ENCODE data around the gene CALD1.

The CALD1 gene

GRCh38 chr7:134823400-134823799 lies 44.0 kb downstream of the CALD1 start:
- H2BK12ac ChIP-seq (ENCODE audit: low read length): no peak overlapping the region
- H3K79me1 ChIP-seq (ENCODE audit: low read depth, low read length): no peaks in the 10 kb centered on the region
- no peaks in the 10 kb centered on the region for H3K36me3 ChIP-seq (replicated peaks in 1 of 2; ENCODE audit: control insufficient read depth in 2 of 2, insufficient read depth in 2 of 2, low read length in 2 of 2)
- H4K91ac ChIP-seq (ENCODE audit: low read depth, low read length, poor library complexity): no peak overlapping the region
- no peak overlapping the region for H2BK120ac ChIP-seq (ENCODE audit: low read depth, low read length)
- WGBS, 2 donors (ENCODE audit: extremely low coverage in 2 of 2, insufficient read length in 2 of 2, insufficient replicate concordance in 1 of 2): no CpG with 5 or more reads among the region's 1 CpG
- H2AFZ ChIP-seq (ENCODE audit: low read length): no peak overlapping the region
- no peaks in the 10 kb centered on the region for H3K27me3 ChIP-seq (ENCODE audit: control insufficient read depth in 3 of 3, insufficient read depth in 3 of 3, low read depth in 1 of 3, low read length in 3 of 3)
- no peak for DNase-seq (ENCODE audit: low spot score)
- no peak overlapping the region for H4K8ac ChIP-seq (ENCODE audit: low read depth, low read length)
- H3K4me3 ChIP-seq (ENCODE audit: low read length in 2 of 2): no peak overlapping the region
- no peaks in the 10 kb centered on the region for H3K4me1 ChIP-seq (ENCODE audit: control insufficient read depth in 2 of 2, insufficient read depth in 1 of 2, low read depth in 1 of 2, low read length in 2 of 2)
- no peak overlapping the region for H3K9ac ChIP-seq (ENCODE audit: low read depth, low read length, poor library complexity)
- H3K4ac ChIP-seq (ENCODE audit: low read length): no peak overlapping the region
- H2AK5ac ChIP-seq (ENCODE audit: low read depth, low read length): no peak overlapping the region
- no peak overlapping the region for H3K27ac ChIP-seq (replicated peaks; ENCODE audit: low read length)
- H3K23ac ChIP-seq (ENCODE audit: low read depth, low read length, poor library complexity): no peak overlapping the region
- H2BK15ac ChIP-seq (ENCODE audit: low read length): no peak overlapping the region
- H3K9me3 ChIP-seq (replicated peaks in 1 of 2; ENCODE audit: control insufficient read depth in 2 of 2, insufficient read depth in 1 of 2, low read depth in 1 of 2, low read length in 2 of 2): no peaks in the 10 kb centered on the region
- H3K4me2 ChIP-seq (ENCODE audit: insufficient read depth, low read length, poor library complexity, severe bottlenecking): no peak overlapping the region
- no peak overlapping the region for H3K14ac ChIP-seq (ENCODE audit: low read length)
- no peak overlapping the region for H3K18ac ChIP-seq (ENCODE audit: low read length)
- H2BK5ac ChIP-seq (ENCODE audit: low read length): no peak overlapping the region

- Histone ChIP-seq H3K79me1 (ENCODE audit: low read depth, low read length) (no peaks in the 10 kb centered on the region), H2AK5ac (ENCODE audit: low read depth, low read length) (no peak overlapping the region), H4K91ac (ENCODE audit: low read depth, low read length, poor library complexity) (no peak overlapping the region), H3K36me3 (replicated peaks in 1 of 2; ENCODE audit: control insufficient read depth in 2 of 2, insufficient read depth in 2 of 2, low read length in 2 of 2) (no peaks in the 10 kb centered on the region), H4K8ac (ENCODE audit: low read depth, low read length) (no peak overlapping the region), H3K27ac (replicated peaks; ENCODE audit: low read length) (no peak overlapping the region), H2AFZ (ENCODE audit: low read length) (no peak overlapping the region), H3K27me3 (ENCODE audit: control insufficient read depth in 3 of 3, insufficient read depth in 3 of 3, low read depth in 1 of 3, low read length in 3 of 3) (no peaks in the 10 kb centered on the region), H2BK15ac (ENCODE audit: low read length) (no peak overlapping the region), H3K4me3 (ENCODE audit: low read length in 2 of 2) (no peak overlapping the region), H2BK5ac (ENCODE audit: low read length) (no peak overlapping the region), H2BK12ac (ENCODE audit: low read length) (no peak overlapping the region), H3K9me3 (replicated peaks in 1 of 2; ENCODE audit: control insufficient read depth in 2 of 2, insufficient read depth in 1 of 2, low read depth in 1 of 2, low read length in 2 of 2) (no peaks in the 10 kb centered on the region), H3K23ac (ENCODE audit: low read depth, low read length, poor library complexity) (no peak overlapping the region), H2BK120ac (ENCODE audit: low read depth, low read length) (no peak overlapping the region), H3K4me2 (ENCODE audit: insufficient read depth, low read length, poor library complexity, severe bottlenecking) (no peak overlapping the region), H3K14ac (ENCODE audit: low read length) (no peak overlapping the region), H3K4ac (ENCODE audit: low read length) (no peak overlapping the region), H3K9ac (ENCODE audit: low read depth, low read length, poor library complexity) (no peak overlapping the region), H3K4me1 (ENCODE audit: control insufficient read depth in 2 of 2, insufficient read depth in 1 of 2, low read depth in 1 of 2, low read length in 2 of 2) (no peaks in the 10 kb centered on the region), H3K18ac (ENCODE audit: low read length) (no peak overlapping the region)
- no CpG with 5 or more reads among the region's 1 CpG for WGBS, 2 donors (ENCODE audit: extremely low coverage in 2 of 2, insufficient read length in 2 of 2, insufficient replicate concordance in 1 of 2)
- DNase-seq (ENCODE audit: low spot score): no peak
Observed at GRCh38 chr7:134825666-134826065, 46.2 kb downstream of the CALD1 start.

- Histone ChIP-seq H2AFZ (ENCODE audit: low read length) (no peak overlapping the region), H3K4me3 (ENCODE audit: low read length in 2 of 2) (no peak overlapping the region), H3K14ac (ENCODE audit: low read length) (no peak overlapping the region), H2AK5ac (ENCODE audit: low read depth, low read length) (no peak overlapping the region), H2BK15ac (ENCODE audit: low read length) (no peak overlapping the region), H3K4ac (ENCODE audit: low read length) (no peak overlapping the region), H3K23ac (ENCODE audit: low read depth, low read length, poor library complexity) (no peak overlapping the region), H3K79me1 (ENCODE audit: low read depth, low read length) (no peaks in the 10 kb centered on the region), H3K4me1 (ENCODE audit: control insufficient read depth in 2 of 2, insufficient read depth in 1 of 2, low read depth in 1 of 2, low read length in 2 of 2) (no peaks in the 10 kb centered on the region), H2BK12ac (ENCODE audit: low read length) (no peak overlapping the region), H3K27ac (replicated peaks; ENCODE audit: low read length) (no peak overlapping the region), H2BK5ac (ENCODE audit: low read length) (no peak overlapping the region), H3K9ac (ENCODE audit: low read depth, low read length, poor library complexity) (no peak overlapping the region), H3K18ac (ENCODE audit: low read length) (no peak overlapping the region), H3K36me3 (replicated peaks in 1 of 2; ENCODE audit: control insufficient read depth in 2 of 2, insufficient read depth in 2 of 2, low read length in 2 of 2) (no peaks in the 10 kb centered on the region), H3K27me3 (ENCODE audit: control insufficient read depth in 3 of 3, insufficient read depth in 3 of 3, low read depth in 1 of 3, low read length in 3 of 3) (no peaks in the 10 kb centered on the region), H3K4me2 (ENCODE audit: insufficient read depth, low read length, poor library complexity, severe bottlenecking) (no peak overlapping the region), H3K9me3 (replicated peaks in 1 of 2; ENCODE audit: control insufficient read depth in 2 of 2, insufficient read depth in 1 of 2, low read depth in 1 of 2, low read length in 2 of 2) (no peaks in the 10 kb centered on the region), H2BK120ac (ENCODE audit: low read depth, low read length) (no peak overlapping the region), H4K91ac (ENCODE audit: low read depth, low read length, poor library complexity) (no peak overlapping the region), H4K8ac (ENCODE audit: low read depth, low read length) (no peak overlapping the region)
- no CpG with 5 or more reads among the region's 4 CpGs for WGBS, 2 donors (ENCODE audit: extremely low coverage in 2 of 2, insufficient read length in 2 of 2, insufficient replicate concordance in 1 of 2)
- no peak for DNase-seq (ENCODE audit: low spot score)
Observed at GRCh38 chr7:134826105-134826504, 46.7 kb downstream of the CALD1 start.

- no peak overlapping the region for H4K91ac ChIP-seq (ENCODE audit: low read depth, low read length, poor library complexity)
- no peak overlapping the region for H3K23ac ChIP-seq (ENCODE audit: low read depth, low read length, poor library complexity)
- DNase-seq (ENCODE audit: low spot score): no peak
- no peak overlapping the region for H2BK15ac ChIP-seq (ENCODE audit: low read length)
- H3K4me3 ChIP-seq (ENCODE audit: low read length in 2 of 2): no peak overlapping the region
- no peaks in the 10 kb centered on the region for H3K27me3 ChIP-seq (ENCODE audit: control insufficient read depth in 3 of 3, insufficient read depth in 3 of 3, low read depth in 1 of 3, low read length in 3 of 3)
- no peak overlapping the region for H3K18ac ChIP-seq (ENCODE audit: low read length)
- H3K9me3 ChIP-seq (replicated peaks in 1 of 2; ENCODE audit: control insufficient read depth in 2 of 2, insufficient read depth in 1 of 2, low read depth in 1 of 2, low read length in 2 of 2): no peaks in the 10 kb centered on the region
- WGBS, 2 donors (ENCODE audit: extremely low coverage in 2 of 2, insufficient read length in 2 of 2, insufficient replicate concordance in 1 of 2): no CpG with 5 or more reads among the region's 4 CpGs
- no peak overlapping the region for H3K27ac ChIP-seq (replicated peaks; ENCODE audit: low read length)
- no peak overlapping the region for H2AFZ ChIP-seq (ENCODE audit: low read length)
- no peak overlapping the region for H2AK5ac ChIP-seq (ENCODE audit: low read depth, low read length)
- no peak overlapping the region for H4K8ac ChIP-seq (ENCODE audit: low read depth, low read length)
- no peak overlapping the region for H2BK120ac ChIP-seq (ENCODE audit: low read depth, low read length)
- no peaks in the 10 kb centered on the region for H3K4me1 ChIP-seq (ENCODE audit: control insufficient read depth in 2 of 2, insufficient read depth in 1 of 2, low read depth in 1 of 2, low read length in 2 of 2)
- H2BK12ac ChIP-seq (ENCODE audit: low read length): no peak overlapping the region
- H3K36me3 ChIP-seq (replicated peaks in 1 of 2; ENCODE audit: control insufficient read depth in 2 of 2, insufficient read depth in 2 of 2, low read length in 2 of 2): no peaks in the 10 kb centered on the region
- H3K14ac ChIP-seq (ENCODE audit: low read length): no peak overlapping the region
- no peak overlapping the region for H3K4ac ChIP-seq (ENCODE audit: low read length)
- H3K79me1 ChIP-seq (ENCODE audit: low read depth, low read length): no peaks in the 10 kb centered on the region
- H2BK5ac ChIP-seq (ENCODE audit: low read length): no peak overlapping the region
- no peak overlapping the region for H3K9ac ChIP-seq (ENCODE audit: low read depth, low read length, poor library complexity)
- no peak overlapping the region for H3K4me2 ChIP-seq (ENCODE audit: insufficient read depth, low read length, poor library complexity, severe bottlenecking)
Observed at GRCh38 chr7:134827436-134827835, 48.0 kb downstream of the CALD1 start.

Measured in neuronal stem cell (in vitro differentiated cells).